Measurements from ENCODE around the gene TULP4. TPM values are rescaled to one million over a fixed set of nuclear protein-coding genes. Genes with fewer than 3 reads are reported as not detected.
"Not testable (repeated sequence)": the region's sequence is repeated elsewhere in the genome, so short reads cannot be mapped to it uniquely, and the experiment has no call there.

TULP4 gene
- total RNA-seq, 6 donors from 2014 or later: 78.7 to 150 (median 94.4) TPM

GRCh38 chr6:158389193-158389919 is 77.1 kb downstream of the TULP4 start:
- ATAC-seq (ENCODE audit: low FRiP score in 2 of 2) (no peak), DNase-seq (no peak)
- no peaks in the 10 kb centered on the region for H3K4me1 ChIP-seq
- no peak for TF ChIP-seq POLR2A (IDR thresholded peaks at IDR 0.05)
- TF ChIP-seq POLR2AphosphoS5 (IDR thresholded peaks at IDR 0.05): no peak
- no peak for TF ChIP-seq CTCF (IDR thresholded peaks at IDR 0.05)
- no peak for TF ChIP-seq EP300 (IDR thresholded peaks at IDR 0.05)
- H3K27me3 ChIP-seq: no peaks in the 10 kb centered on the region
- peaks cover 0 to 4% (median 0%) of the 10 kb centered on the region in 4 donors for H3K9me3 ChIP-seq
- H3K27ac ChIP-seq: no peak overlapping the region
- H3K4me3 ChIP-seq: no peak overlapping the region
- WGBS, 2 donors: 94 to 95% methylated on average over 3 of the region's 3 CpGs
- no peaks in the 10 kb centered on the region for H3K36me3 ChIP-seq

GRCh38 chr6:158391276-158391675 is 79.0 kb downstream of the TULP4 start:
- TF ChIP-seq POLR2A (IDR thresholded peaks at IDR 0.05) (no peak), EP300 (IDR thresholded peaks at IDR 0.05) (no peak), CTCF (IDR thresholded peaks at IDR 0.05) (no peak), POLR2AphosphoS5 (IDR thresholded peaks at IDR 0.05) (no peak)
- DNase-seq (no peak), ATAC-seq (ENCODE audit: low FRiP score in 2 of 2) (no peak)
- H3K36me3 ChIP-seq: no peaks in the 10 kb centered on the region
- no peak overlapping the region for H3K27ac ChIP-seq
- H3K4me3 ChIP-seq: no peak overlapping the region
- H3K4me1 ChIP-seq: no peaks in the 10 kb centered on the region
- WGBS, 2 donors: 94 to 98% methylated on average over 3 of the region's 3 CpGs
- H3K27me3 ChIP-seq: no peaks in the 10 kb centered on the region
- H3K9me3 ChIP-seq: peaks cover 0 to 4% (median 0%) of the 10 kb centered on the region in 4 donors

- ATAC-seq (ENCODE audit: low FRiP score in 2 of 2); H3K27ac ChIP-seq; H3K4me3 ChIP-seq; H3K27me3 ChIP-seq; H3K4me1 ChIP-seq; H3K36me3 ChIP-seq; H3K9me3 ChIP-seq; DNase-seq: not testable (repeated sequence)
- 89 to 96% methylated on average over 4 of the region's 4 CpGs for WGBS, 2 donors
These were observed 79.7 kb downstream of the TULP4 start for GRCh38 chr6:158391977-158392376.

GRCh38 chr6:158396136-158396535 is 83.9 kb downstream of the TULP4 start:
- no peak for TF ChIP-seq POLR2A (IDR thresholded peaks at IDR 0.05)
- TF ChIP-seq POLR2AphosphoS5 (IDR thresholded peaks at IDR 0.05): no peak
- TF ChIP-seq CTCF (IDR thresholded peaks at IDR 0.05): no peak
- TF ChIP-seq EP300 (IDR thresholded peaks at IDR 0.05): no peak
- peaks cover 0 to 13% (median 4%) of the 10 kb centered on the region in 4 donors for H3K4me1 ChIP-seq
- no peak overlapping the region for H3K27ac ChIP-seq
- peaks cover 0 to 4% (median 0%) of the 10 kb centered on the region in 4 donors for H3K9me3 ChIP-seq
- no peaks in the 10 kb centered on the region for H3K27me3 ChIP-seq
- no peak overlapping the region for H3K4me3 ChIP-seq
- ATAC-seq (ENCODE audit: low FRiP score in 2 of 2) (no peak), DNase-seq (no peak)
- WGBS, 2 donors: 52 to 63% methylated on average over 5 of the region's 5 CpGs
- no peaks in the 10 kb centered on the region for H3K36me3 ChIP-seq

- DNase-seq: no peak
- no peaks in the 10 kb centered on the region for H3K36me3 ChIP-seq
- no peaks in the 10 kb centered on the region for H3K9me3 ChIP-seq
- ATAC-seq (ENCODE audit: low FRiP score in 2 of 2): no peak
- WGBS, 2 donors: 93 to 97% methylated on average over 4 of the region's 4 CpGs
- H3K27ac ChIP-seq: no peak overlapping the region
- H3K4me1 ChIP-seq: peaks cover 0 to 13% (median 4%) of the 10 kb centered on the region in 4 donors
- H3K4me3 ChIP-seq: no peak overlapping the region
- TF ChIP-seq POLR2AphosphoS5 (IDR thresholded peaks at IDR 0.05) (no peak), POLR2A (IDR thresholded peaks at IDR 0.05) (no peak)
- H3K27me3 ChIP-seq: no peaks in the 10 kb centered on the region
These were observed 85.3 kb downstream of the TULP4 start for GRCh38 chr6:158397578-158397977.

Data from upper lobe of left lung (tissue), 6 donors.